Neural cell (in vitro differentiated cells): ENCODE results near the gene THRSP. TPM values are rescaled to one million over a fixed set of nuclear protein-coding genes. Genes with fewer than 3 reads are reported as not detected.
"Not testable (repeated sequence)": the region's sequence is repeated elsewhere in the genome, so short reads cannot be mapped to it uniquely, and the experiment has no call there.

ENCODE experiments used
- H2AFZ ChIP-seq: fragments of 200-600, 300-800 bp; sonication (generic), shearing (Covaris generic); 2 replicates; pipeline ENCODE4 v1.6.0; 2014; ENCODE audit warnings: low read depth, mild to moderate bottlenecking, antibody characterized with exemption, low read length, moderate library complexity
- H3F3A ChIP-seq: fragments of 200-600 bp; shearing (Covaris generic); 2 replicates; pipeline ENCODE4 v1.6.1; 2016; ENCODE audit warnings: mild to moderate bottlenecking, moderate library complexity, mixed read lengths, antibody characterized with exemption, low read length; ENCODE audit not compliant: insufficient read depth, poor library complexity, severe bottlenecking
- H3K27ac ChIP-seq: fragments of 200-600, 300-800 bp; sonication (generic), shearing (Covaris generic); 2 replicates; pipeline ENCODE4 v1.5.1; 2014; ENCODE audit warnings: mild to moderate bottlenecking, low read length, moderate library complexity
- H3K27me3 ChIP-seq: fragments of 300-800, 200-600 bp; sonication (generic), shearing (Covaris generic); 2 replicates; pipeline ENCODE4 v1.6.0; 2014; ENCODE audit warnings: mild to moderate bottlenecking, low read depth, low read length, moderate library complexity; ENCODE audit not compliant: insufficient read depth
- H3K36me3 ChIP-seq: fragments of 300-800, 200-600 bp; sonication (generic), shearing (Covaris generic); 2 replicates; pipeline ENCODE4 v1.5.1; 2014; ENCODE audit warnings: mild to moderate bottlenecking, antibody characterized with exemption, low read length, moderate library complexity; ENCODE audit not compliant: insufficient read depth
- H3K4me2 ChIP-seq: fragments of 300-800, 200-600 bp; sonication (generic), shearing (Covaris generic); 2 replicates; pipeline ENCODE4 v1.6.0; 2014; ENCODE audit warnings: mild to moderate bottlenecking, low read length
- H3K4me3 ChIP-seq: fragments of 300-800, 200-600 bp; sonication (generic), shearing (Covaris generic); 2 replicates; pipeline ENCODE4 v1.5.1; 2014; ENCODE audit warnings: mild to moderate bottlenecking, low read length, moderate library complexity
- H3K79me2 ChIP-seq: fragments of 200-600 bp; shearing (Covaris generic); replicated peaks from 2 replicates; pipeline ENCODE4 v1.6.0; 2014; ENCODE audit warnings: mild to moderate bottlenecking, low read length, moderate library complexity; ENCODE audit not compliant: insufficient read depth
- H3K9ac ChIP-seq: fragments of 300-800, 200-600 bp; sonication (generic), shearing (Covaris generic); 2 replicates; pipeline ENCODE4 v1.6.1; 2016; ENCODE audit warnings: mild to moderate bottlenecking, low read length, mixed read lengths
- H3K9me2 ChIP-seq: fragments of 200-600 bp; shearing (Covaris generic); 2 replicates; pipeline ENCODE4 v1.6.1; 2016; ENCODE audit warnings: mild to moderate bottlenecking, low read length, mixed read lengths; ENCODE audit not compliant: insufficient read depth
- H3K9me3 ChIP-seq: fragments of 200-600, 300-800 bp; sonication (generic), shearing (Covaris generic); 2 replicates; pipeline ENCODE4 v1.6.1; 2016; ENCODE audit warnings: mild to moderate bottlenecking, mixed run types, low read length, moderate library complexity, mixed read lengths
- H4K20me1 ChIP-seq: fragments of 200-600 bp; shearing (Covaris generic); 2 replicates; pipeline ENCODE4 v1.6.1; 2016; ENCODE audit warnings: mild to moderate bottlenecking, mixed run types; ENCODE audit not compliant: insufficient read depth
- EP300 ChIP-seq: fragments of 450-650 bp; conservative IDR thresholded peaks from 2 replicates; pipeline ENCODE4 v1.6.1; 2014; ENCODE audit warnings: antibody characterized with exemption, mild to moderate bottlenecking, moderate library complexity; ENCODE audit not compliant: poor library complexity, severe bottlenecking
- EZH2 ChIP-seq: fragments of 200-600, 300-800 bp; shearing (Covaris generic), sonication (generic); IDR thresholded peaks from 2 replicates; pipeline ENCODE4 v1.6.1; 2014; ENCODE audit warnings: antibody characterized with exemption, low read length, borderline replicate concordance, mild to moderate bottlenecking; ENCODE audit not compliant: insufficient read depth, poor library complexity, severe bottlenecking
- MXI1 ChIP-seq: fragments of 450-650 bp; conservative IDR thresholded peaks from 2 replicates; pipeline ENCODE4 v1.6.1; 2014; ENCODE audit warnings: antibody characterized with exemption, mild to moderate bottlenecking; ENCODE audit not compliant: poor library complexity, severe bottlenecking
- POLR2AphosphoS5 ChIP-seq: IDR thresholded peaks from 2 replicates; pipeline ENCODE4 v1.6.1; 2012
- RAD21 ChIP-seq: fragments of 450-650 bp; conservative IDR thresholded peaks from 2 replicates; pipeline ENCODE4 v1.6.1; 2014; ENCODE audit warnings: antibody characterized with exemption, mild to moderate bottlenecking, moderate library complexity
- REST ChIP-seq: IDR thresholded peaks from 2 replicates; pipeline ENCODE4 v1.6.1; 2012; ENCODE audit warnings: borderline replicate concordance
- SMC3 ChIP-seq: fragments of 450-650 bp; conservative IDR thresholded peaks from 2 replicates; pipeline ENCODE4 v1.6.1; 2014; ENCODE audit warnings: antibody characterized with exemption, mild to moderate bottlenecking, moderate library complexity; ENCODE audit not compliant: poor library complexity
- TAF1 ChIP-seq: IDR thresholded peaks from 2 replicates; pipeline ENCODE4 v1.6.1; 2012; ENCODE audit warnings: low read depth
- polyA plus RNA-seq: library from polyadenylated mRNA; depleted of rRNA; stranded (reverse); fragments of >200 nt; gene quantifications from 2 replicates; pipeline ENCODE4 v1.2.3, GENCODE V29; 2014
- TF ChIP-seq, protein P1 (sequence below): fragments of 450-650 bp; IDR thresholded peaks from 2 replicates; pipeline ENCODE4 v1.5.1; 2014; ENCODE audit warnings: antibody characterized with exemption, mild to moderate bottlenecking, moderate library complexity; ENCODE audit not compliant: poor library complexity, severe bottlenecking

The THRSP gene
- polyA plus RNA-seq, 1 donor from 2014 or later: not detected

- no peak overlapping the region for H3K27ac ChIP-seq
- no peaks in the 10 kb centered on the region for H3K36me3 ChIP-seq
- no peak overlapping the region for H3K4me2 ChIP-seq
- TF ChIP-seq RAD21 (no peak), EZH2 (no peak), SMC3 (no peak), TAF1 (no peak), EP300 (no peak), REST (no peak), MXI1 (no peak), POLR2AphosphoS5 (no peak)
- TF ChIP-seq, protein P1, sequence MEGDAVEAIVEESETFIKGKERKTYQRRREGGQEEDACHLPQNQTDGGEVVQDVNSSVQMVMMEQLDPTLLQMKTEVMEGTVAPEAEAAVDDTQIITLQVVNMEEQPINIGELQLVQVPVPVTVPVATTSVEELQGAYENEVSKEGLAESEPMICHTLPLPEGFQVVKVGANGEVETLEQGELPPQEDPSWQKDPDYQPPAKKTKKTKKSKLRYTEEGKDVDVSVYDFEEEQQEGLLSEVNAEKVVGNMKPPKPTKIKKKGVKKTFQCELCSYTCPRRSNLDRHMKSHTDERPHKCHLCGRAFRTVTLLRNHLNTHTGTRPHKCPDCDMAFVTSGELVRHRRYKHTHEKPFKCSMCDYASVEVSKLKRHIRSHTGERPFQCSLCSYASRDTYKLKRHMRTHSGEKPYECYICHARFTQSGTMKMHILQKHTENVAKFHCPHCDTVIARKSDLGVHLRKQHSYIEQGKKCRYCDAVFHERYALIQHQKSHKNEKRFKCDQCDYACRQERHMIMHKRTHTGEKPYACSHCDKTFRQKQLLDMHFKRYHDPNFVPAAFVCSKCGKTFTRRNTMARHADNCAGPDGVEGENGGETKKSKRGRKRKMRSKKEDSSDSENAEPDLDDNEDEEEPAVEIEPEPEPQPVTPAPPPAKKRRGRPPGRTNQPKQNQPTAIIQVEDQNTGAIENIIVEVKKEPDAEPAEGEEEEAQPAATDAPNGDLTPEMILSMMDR: no peak
- H3K9me3 ChIP-seq: no peaks in the 10 kb centered on the region
- H4K20me1 ChIP-seq: no peaks in the 10 kb centered on the region
- H3K27me3 ChIP-seq: no peaks in the 10 kb centered on the region
- no peaks in the 10 kb centered on the region for H3K9me2 ChIP-seq
- H2AFZ ChIP-seq: no peak overlapping the region
- H3K79me2 ChIP-seq: no peaks in the 10 kb centered on the region
- H3K9ac ChIP-seq: no peak overlapping the region
- H3F3A ChIP-seq: no peaks in the 10 kb centered on the region
- H3K4me3 ChIP-seq: no peak overlapping the region
Observed at GRCh38 chr11:78057462-78058055, 6.1 kb upstream of the THRSP start.

- not testable (repeated sequence) for H3K4me2 ChIP-seq, H3K4me3 ChIP-seq, H3F3A ChIP-seq, H3K9me3 ChIP-seq, H3K36me3 ChIP-seq, H2AFZ ChIP-seq, H3K27ac ChIP-seq, H3K79me2 ChIP-seq, H3K27me3 ChIP-seq, H4K20me1 ChIP-seq, H3K9ac ChIP-seq, H3K9me2 ChIP-seq
Observed at GRCh38 chr11:78059749-78060328, 3.8 kb upstream of the THRSP start.
